HG02763 (cell line): Measurements from ENCODE around the gene CES3.
A peak's percentile ranks its signal among the peaks of the same experiment; 100 is the strongest.
"Not testable (repeated sequence)": the region's sequence is repeated elsewhere in the genome, so short reads cannot be mapped to it uniquely, and the experiment has no call there.

Experiments used
- ATAC-seq: cut with Tn5 transposase; IDR thresholded peaks from one replicate; pipeline ENCODE4 v1.9.1; 2021; ENCODE audit warnings: mild to moderate bottlenecking, moderate library complexity; ENCODE audit not compliant: unreplicated experiment

CES3 gene

DNA sequence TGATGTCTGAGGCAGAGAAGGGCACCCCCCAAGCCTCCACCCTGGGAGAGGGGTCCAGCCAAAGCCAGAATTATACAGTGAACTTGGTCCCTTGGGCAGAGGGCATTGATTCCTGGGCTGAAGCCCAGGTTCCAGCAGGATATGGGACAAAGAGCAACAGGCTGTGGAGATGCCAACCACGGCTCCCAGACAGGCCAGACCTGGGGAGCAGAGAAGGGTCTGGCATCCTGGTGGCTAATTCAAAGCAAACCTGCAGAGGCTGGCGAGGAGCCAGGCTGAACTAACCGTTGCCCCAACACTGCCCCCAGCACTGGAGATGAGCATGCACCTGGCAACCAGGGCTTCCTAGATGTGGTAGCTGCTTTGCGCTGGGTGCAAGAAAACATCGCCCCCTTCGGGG, 3.0 kb downstream of the CES3 start:
- no peak for ATAC-seq

DNA sequence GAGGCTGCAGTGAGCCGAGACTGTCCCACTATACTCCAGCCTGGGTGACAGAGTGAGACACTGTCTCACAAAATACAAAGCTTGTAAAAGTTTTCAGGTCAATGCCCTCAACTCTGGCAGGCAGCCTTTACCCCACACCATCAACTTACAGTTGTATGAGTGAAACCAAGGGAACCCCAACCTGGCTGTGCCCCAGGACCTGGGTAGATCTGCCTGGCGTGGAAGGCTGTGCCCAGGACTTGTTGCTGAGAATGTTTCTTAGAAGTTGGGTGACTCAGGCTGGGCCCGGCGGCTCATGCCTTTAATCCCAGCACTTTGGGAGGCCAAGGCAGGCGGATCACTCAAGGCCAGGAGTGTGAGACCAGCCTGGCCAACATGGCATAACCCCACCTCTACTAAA, 7.8 kb downstream of the CES3 start:
- no peak for ATAC-seq

DNA sequence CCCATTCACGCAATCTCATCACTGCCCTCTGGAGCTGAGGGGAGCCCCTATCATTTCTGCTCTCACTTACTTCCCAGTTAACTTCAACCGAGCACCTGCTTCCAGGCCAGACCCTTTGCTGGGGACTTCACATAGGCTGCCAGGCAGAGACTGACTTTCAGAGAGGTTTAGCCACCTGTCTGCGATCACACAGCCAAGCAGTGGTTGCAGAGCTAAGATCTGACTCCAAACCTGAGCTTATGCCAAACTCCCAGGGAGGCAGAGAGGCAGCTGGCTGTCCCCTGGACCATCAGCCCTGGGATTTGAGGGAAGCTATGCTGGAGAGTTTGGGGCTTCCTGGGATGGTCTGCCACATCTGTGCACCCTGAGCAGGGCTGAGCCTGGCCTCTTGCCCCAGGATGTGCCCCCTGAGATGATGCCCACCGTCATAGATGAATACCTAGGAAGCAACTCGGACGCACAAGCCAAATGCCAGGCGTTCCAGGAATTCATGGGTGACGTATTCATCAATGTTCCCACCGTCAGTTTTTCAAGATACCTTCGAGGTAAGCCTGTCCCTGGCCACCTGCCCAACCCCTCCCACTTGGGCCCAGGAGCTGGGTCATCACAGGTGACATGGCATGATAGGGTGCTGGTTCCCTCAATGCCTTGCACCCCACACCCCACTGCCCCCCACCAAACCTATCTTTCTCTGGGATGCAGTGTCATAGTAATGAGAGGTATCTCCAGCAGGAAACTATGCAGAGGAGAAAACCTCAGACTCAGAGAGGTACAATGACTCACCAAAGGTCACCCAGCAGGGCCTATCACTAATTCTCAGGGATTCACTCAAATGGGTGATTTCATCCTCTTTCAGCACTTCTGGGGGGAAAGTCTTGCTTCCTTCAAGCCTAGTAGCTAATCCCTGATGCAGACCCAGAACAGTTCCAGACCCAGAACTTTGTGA, 10.0 kb downstream of the CES3 start:
- ATAC-seq: no peak

DNA sequence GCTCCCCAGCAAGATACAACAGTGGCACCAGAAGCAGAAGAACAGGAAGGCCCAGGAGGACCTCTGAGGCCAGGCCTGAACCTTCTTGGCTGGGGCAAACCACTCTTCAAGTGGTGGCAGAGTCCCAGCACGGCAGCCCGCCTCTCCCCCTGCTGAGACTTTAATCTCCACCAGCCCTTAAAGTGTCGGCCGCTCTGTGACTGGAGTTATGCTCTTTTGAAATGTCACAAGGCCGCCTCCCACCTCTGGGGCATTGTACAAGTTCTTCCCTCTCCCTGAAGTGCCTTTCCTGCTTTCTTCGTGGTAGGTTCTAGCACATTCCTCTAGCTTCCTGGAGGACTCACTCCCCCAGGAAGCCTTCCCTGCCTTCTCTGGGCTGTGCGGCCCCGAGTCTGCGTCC, 11.9 kb downstream of the CES3 start:
- no peak for ATAC-seq

DNA sequence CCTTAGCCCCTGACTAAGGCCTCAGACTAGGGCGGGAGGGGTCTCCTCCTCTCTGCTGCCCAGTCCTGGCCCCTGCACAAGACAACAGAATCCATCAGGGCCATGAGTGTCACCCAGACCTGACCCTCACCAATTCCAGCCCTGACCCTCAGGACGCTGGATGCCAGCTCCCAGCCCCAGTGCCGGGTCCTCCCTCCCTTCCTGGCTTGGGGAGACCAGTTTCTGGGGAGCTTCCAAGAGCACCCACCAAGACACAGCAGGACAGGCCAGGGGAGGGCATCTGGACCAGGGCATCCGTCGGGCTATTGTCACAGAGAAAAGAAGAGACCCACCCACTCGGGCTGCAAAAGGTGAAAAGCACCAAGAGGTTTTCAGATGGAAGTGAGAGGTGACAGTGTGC, 12.7 kb downstream of the CES3 start:
- ATAC-seq: no peak

DNA sequence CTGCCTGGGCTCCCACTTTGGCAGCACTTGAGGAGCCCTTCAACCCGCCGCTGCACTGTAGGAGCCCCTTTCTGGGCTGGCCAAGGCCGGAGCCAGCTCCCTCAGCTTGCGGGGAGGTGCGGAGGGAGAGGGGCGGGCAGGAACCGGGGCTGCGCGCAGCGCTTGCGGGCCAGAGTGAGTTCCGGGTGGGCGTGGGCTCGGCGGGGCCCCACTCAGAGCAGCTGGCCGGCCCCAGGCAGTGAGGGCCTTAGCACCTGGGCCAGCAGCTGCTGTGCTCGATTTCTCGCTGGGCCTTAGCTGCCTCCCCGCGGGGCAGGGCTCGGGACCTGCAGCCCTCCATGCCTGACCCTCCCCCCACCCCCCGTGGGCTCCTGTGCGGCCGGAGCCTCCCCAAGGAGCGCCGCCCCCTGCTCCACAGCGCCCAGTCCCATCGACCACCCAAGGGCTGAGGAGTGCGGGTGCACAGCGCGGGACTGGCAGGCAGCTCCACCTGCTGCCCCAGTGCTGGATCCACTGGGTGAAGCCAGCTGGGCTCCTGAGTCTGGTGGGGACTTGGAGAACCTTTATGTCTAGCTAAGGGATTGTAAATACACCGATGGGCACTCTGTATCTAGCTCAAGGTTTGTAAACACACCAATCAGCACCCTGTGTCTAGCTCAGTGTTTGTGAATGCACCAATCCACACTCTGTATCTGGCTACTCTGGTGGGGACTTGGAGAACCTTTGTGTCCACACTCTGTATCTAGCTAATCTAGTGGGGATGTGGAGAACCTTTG, 13.3 kb downstream of the CES3 start:
- not testable (repeated sequence) for ATAC-seq

DNA sequence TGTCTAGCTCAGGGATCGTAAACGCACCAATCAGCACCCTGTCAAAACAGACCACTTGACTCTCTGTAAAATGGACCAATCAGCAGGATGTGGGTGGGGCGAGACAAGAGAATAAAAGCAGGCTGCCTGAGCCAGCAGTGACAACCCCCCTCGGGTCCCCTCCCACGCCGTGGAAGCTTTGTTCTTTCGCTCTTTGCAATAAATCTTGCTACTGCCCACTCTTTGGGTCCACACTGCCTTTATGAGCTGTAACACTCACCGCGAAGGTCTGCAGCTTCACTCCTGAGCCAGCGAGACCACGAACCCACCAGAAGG, 13.8 kb downstream of the CES3 start:
- ATAC-seq: not testable (repeated sequence)

DNA sequence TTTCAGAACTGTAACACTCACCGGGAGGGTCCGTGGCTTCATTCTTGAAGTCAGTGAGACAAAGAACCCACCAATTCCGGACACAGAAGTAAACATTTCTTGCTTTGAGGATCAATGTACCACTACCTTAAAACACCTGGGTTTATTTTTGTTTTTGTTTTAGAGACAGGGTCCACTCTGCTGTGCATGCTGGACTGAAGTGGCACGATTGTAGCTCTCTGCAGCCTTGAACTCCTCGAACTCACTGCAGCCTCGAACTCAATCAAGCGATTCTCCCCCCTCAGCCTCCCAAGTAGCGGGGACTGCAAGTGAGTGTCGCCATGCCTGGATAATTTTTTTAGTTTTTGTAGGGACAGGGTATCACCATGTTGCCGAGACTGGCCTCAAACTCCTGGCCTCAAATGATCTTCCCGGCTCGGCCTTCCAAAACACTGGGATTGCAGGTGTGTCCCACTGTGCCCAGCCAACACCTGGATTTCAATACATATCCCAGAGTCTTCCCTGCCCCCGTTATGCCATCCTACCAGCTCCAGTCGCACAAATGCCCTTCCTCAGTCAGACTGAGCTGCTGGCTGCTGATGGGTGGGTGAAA, 14.3 kb downstream of the CES3 start:
- no peak for ATAC-seq

DNA sequence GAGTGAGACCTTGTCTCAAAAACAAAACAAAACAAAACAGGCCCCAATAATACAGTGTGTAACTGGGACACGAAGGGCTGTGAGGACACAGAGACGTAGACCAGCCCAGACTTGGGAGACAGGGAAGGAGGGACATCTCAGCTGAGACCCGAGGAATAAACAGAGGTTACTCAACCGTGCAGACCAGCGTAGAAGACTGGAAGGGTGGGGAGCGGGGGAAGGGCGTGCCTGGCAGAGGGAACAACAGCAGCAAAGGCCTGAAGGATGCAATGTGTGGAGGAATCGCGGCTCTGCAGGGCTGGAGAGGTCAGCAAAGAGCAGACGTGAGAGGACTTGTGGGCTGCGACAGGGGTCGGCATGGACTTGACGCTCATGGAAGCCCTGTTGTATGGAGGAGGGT, 15.7 kb downstream of the CES3 start:
- no peak for ATAC-seq

DNA sequence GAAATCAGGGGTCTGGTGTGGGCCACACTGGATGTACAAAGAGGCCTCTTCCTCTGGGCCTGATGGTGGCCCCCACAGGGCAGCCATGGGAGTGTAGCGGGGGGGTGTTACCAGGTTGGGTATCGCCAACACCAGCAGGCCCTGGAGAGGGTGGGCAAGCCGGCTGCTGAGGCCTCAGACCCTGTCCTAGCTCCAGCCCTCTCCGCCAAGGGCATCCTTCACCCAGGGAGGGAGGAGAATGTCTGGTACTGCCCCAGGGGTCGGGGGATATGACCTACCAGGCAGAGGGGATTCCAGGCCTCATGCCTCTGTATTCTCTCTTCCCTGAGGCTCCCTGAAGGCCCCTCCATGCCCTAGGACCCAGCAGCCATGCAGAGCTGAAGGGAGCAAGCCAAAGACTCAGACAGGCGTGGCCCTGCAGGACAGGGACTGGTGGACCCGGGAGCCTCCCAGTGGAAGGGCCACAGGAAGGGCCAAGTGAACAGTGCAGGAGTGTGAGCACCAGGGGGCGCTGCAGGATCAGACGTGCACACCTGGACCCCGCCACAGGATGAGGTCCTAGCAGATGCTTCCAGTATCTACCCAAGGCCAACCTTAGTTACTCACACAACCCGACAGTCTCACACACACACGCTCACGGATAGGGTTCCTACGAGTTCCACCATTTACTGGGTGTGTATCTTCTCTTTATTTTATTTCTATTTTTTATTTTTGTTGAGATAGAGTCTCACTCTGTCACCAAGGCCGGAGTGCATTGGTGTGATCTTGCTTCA, 16.5 kb downstream of the CES3 start:
- ATAC-seq: peak; percentile 72

DNA sequence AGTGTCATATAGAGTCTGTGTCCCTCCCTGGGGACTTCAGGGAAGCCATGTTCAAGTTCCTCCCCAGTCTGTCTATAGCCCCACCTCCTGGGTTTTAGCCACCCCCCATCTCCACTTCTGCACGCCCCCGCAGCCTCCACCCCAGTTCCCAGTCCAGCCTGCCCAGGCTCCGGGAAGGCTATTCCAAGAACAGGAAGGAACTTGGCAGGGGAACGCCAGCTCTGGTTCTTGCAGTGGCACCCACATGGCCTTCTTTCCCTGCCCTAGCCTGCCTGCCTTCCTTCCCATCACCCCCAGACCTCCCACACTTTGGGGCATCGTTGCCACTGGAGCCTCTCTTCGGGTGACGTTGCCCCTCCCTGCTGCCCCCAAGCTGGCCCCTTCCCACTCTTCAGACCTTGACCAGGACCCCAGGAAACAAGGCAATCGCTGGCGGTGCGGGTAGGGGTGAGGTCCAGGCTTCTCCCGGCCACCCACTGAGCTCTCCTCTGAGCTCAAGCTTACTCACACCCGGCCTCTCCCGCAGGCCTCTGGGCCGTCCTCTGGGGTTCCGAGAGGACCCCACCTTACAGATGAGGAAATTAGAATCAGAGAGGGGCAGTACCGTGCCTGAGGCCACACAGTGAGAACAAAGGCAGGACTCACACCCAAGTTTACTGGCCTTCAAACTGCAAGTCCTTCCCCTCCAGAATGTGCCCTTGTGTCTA, 18.1 kb downstream of the CES3 start:
- ATAC-seq: no peak

DNA sequence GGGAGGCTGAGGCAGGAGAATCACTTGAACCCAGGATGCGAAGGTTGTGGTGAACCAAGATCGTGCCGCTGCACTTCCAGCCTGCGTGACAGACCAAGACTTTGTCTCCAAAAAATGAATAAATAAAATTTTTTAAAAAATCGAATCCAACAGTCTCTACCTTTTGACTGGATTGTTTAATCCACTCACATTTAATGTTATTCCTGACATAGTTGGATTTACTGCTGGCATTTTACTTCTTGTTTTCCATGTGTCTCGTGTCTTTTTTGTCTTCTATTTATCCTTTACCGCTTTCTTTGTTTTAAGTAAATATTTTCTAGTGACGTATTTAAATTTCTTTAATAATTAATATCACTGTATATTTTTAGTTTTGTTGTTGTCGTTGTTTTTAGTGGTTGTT, 22.0 kb downstream of the CES3 start:
- no peak for ATAC-seq

DNA sequence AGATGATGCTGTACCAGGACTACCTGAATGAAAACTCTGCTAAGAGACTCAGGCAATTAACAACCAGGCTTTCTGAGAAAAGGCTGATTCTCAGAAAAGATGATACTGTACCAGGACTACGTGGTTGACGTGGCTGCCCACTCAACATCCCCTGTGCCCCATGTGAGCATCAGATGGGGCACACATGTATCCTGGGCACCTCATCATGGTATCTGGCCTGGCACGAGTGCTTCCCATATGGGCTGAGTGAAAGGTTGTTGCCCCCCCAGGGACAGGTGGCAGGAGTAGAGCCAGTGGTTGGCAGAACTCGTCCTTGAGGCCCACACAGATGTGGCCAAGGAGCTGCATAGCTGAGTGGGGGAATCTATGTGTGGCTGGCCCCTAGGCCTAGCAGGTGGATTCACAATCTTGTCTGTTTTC, 23.8 kb downstream of the CES3 start:
- ATAC-seq: no peak

DNA sequence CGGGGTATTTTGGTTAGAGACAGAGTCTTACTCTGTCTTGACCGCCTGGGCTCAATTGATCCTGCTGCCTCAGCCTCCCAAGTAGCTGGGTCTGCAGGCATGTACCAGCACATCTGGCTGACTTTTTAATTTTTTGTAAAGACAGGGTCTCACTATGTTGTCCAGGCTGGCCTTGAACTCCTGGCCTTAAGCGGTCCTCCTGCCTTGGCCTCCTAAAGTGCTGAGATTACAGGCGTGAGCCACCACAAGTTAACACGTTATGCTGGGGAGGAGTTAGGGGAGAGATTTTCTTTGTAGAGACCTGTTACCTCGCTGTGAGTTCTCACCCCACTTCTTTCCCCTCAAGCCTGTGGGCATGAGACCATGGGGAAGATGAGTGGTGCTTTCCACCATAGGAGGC, 25.5 kb downstream of the CES3 start:
- no peak for ATAC-seq

DNA sequence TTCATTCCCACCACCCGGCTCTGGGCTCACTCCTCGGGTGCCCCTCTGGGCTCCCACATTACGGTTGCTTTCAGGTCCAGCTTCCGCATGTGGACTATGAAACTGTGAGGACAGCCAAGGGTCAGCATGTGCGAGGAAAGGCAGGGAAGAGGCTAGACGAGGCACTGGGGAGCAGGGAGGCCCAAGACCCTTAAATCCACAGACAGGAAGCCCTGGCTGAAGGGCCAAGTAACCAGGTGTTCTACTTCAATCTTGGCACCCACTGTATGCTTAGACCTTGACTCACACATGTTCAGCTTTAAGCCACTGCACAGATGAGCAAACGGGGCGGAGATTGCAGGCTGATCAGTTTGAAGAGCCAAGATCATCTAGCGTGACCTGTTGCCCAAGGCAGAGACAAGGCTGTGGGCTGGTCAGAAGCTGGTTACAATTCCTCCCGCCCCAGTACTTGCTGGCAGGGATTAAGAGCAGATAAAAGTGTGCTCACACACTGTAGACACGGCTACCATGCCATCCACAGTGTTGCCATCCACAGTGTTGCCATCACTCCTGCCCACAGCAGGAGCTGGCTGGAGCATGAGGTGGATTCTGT, 27.2 kb downstream of the CES3 start, which contains the start of gene CES4A:
Gene CES4A, plus strand, starts transcription at position 393 of the 592 bp plus-strand sequence. Its CDS starts 184 bp downstream, at position 577.
- ATAC-seq: no peak

DNA sequence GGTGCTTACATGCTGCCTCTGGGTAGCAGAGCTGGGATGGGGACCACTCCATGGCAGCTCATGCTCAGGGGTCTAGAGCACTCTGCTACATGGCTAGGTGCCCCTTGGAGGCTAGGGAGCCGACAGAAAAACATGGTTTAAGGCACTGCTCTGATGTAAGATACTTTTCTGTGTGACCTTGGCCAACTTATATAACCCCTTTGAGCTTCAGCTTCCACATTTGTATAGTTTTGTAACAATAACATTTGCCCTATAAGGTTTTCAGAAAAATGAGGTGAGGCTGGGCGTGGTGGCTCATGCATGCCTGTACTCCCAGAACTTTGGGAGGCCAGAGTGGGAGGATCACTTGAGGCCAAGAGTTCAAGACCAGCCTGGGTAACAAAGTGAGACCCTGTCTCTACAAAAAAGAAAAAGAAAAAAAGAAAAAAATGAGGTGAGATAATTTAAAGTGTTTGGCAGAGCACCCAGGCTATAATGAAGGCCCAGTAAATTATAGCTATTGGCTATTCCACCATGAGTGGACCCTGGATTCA, 30.5 kb downstream of the CES3 start:
- ATAC-seq: no peak

DNA sequence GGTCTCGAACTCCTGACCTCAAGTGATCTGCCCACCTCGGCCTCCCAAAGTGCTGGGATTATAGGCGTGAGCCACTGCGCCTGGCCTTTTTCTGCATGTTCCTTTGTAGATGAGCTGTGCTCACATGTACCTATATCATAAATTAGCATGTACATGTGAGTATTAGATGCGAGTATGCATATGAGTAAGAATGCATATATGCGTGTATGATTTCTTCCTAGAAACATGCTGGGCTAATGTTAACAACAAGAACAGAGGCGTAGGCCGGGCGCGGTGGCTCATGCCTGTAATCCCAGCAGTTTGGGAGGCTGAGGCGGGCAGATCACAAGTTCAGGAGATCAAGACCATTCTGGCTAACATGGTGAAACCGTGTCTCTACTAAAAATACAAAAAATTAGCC, 32.5 kb downstream of the CES3 start:
- not testable (repeated sequence) for ATAC-seq

DNA sequence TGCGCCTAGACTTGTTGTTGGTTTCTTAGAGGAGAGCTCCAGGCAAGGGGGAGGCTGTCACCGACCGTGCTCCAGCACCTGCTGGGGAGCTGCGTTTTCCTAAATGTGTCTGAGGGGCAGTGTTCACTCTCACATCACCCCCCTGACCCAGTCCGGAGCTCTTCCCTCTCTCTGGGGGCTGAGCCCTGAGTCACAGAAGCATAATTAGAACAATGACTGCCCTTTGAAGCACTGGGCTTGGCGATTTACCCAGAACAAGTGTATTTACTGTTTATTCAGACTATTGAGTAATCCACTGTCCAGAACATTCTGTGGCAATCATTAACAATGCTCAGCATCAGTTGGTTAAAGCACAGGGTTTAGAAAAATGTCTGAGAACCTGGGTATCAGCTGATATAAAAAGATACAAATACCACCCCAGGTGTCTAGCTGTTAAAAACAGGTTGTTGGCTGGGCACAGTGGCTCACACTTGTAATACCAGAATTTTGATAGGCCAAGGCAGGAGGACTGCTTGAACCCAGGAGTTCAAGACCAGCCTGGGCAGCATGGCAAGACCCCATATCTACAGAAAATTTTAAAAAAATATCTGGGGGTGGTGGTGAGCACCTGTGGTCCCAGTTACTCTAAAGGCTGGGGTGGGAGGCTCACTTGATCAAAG, 35.4 kb downstream of the CES3 start:
- ATAC-seq: no peak

DNA sequence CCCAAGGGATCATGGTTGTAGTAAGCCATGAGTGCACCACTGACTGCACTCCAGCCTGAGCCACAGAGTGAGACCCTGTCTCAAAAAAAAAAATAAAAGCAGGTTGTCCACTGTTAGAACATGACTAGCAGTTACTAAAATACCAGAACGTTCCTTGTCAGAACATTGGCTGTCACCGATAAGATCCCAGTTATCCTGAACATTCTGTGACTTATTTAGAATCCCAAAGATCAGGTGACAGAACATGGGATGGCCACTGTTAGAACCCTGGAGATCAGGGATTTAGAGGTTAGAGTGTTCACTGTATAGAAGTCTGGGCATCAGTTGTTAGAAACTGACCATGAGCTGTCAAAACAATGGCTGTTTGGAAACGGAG, 35.9 kb downstream of the CES3 start:
- no peak for ATAC-seq
